ENCODE measurements around the gene TMC5. TPM values are rescaled to one million over a fixed set of nuclear protein-coding genes. Genes with fewer than 3 reads are reported as not detected.

TMC5 gene
- polyA plus RNA-seq, 1 donor from 2014 or later: not detected

DNA sequence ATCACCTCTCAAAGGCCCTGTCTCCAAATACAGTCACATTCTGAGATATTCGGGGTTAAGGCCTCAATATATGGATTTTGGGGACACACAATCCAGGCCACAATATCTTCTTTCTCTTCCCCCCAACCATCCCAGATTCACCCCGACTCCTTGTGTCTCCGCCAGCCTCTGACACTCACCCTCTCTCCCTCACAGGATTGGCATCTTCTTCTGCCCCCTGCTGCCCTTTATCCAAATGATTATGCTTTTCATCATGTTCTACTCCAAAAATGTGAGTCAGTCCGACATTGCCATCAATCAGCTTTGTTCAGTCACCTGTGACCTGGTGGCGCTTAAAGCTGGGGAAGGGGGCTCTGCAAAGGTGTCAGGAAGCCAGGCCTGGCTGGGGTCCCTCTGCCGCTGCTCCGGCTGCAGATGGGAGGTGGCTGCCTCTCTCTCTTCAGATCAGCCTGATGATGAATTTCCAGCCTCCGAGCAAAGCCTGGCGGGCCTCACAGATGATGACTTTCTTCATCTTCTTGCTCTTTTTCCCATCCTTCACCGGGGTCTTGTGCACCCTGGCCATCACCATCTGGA is 69.2 kb downstream of the TMC5 start:
- TF ChIP-seq EP300 (conservative IDR thresholded peaks at IDR 0.05; ENCODE audit: poor library complexity, severe bottlenecking): no peak
- TF ChIP-seq TAF1 (IDR thresholded peaks at IDR 0.05; ENCODE audit: low read depth): no peak
- TF ChIP-seq EZH2 (IDR thresholded peaks at IDR 0.05; ENCODE audit: borderline replicate concordance, insufficient read depth, low read length, poor library complexity, severe bottlenecking): no peak
- TF ChIP-seq MXI1 (conservative IDR thresholded peaks at IDR 0.05; ENCODE audit: poor library complexity, severe bottlenecking): no peak
- no peak for TF ChIP-seq RAD21 (conservative IDR thresholded peaks at IDR 0.05)
- TF ChIP-seq SMC3 (conservative IDR thresholded peaks at IDR 0.05; ENCODE audit: poor library complexity): no peak
- no peak for TF ChIP-seq POLR2AphosphoS5 (IDR thresholded peaks at IDR 0.05)
- no peak for TF ChIP-seq CTCF (IDR thresholded peaks at IDR 0.05; ENCODE audit: poor library complexity, severe bottlenecking)
- TF ChIP-seq REST (IDR thresholded peaks at IDR 0.05; ENCODE audit: borderline replicate concordance): no peak
- Histone ChIP-seq H3K27me3 (ENCODE audit: insufficient read depth, low read depth, low read length) (no peaks in the 10 kb centered on the region), H3K9me3 (ENCODE audit: low read length) (no peaks in the 10 kb centered on the region), H2AFZ (ENCODE audit: low read depth, low read length) (no peak overlapping the region), H3K4me2 (ENCODE audit: low read length) (no peak overlapping the region), H3F3A (ENCODE audit: insufficient read depth, low read length, poor library complexity, severe bottlenecking) (no peaks in the 10 kb centered on the region), H4K20me1 (ENCODE audit: insufficient read depth) (no peaks in the 10 kb centered on the region), H3K4me3 (ENCODE audit: low read length) (no peak overlapping the region), H3K9me2 (ENCODE audit: insufficient read depth, low read length) (no peaks in the 10 kb centered on the region), H3K9ac (ENCODE audit: low read length) (no peak overlapping the region), H3K27ac (ENCODE audit: low read length) (no peak overlapping the region), H3K79me2 (replicated peaks; ENCODE audit: insufficient read depth, low read length) (no peaks in the 10 kb centered on the region), H3K36me3 (ENCODE audit: insufficient read depth, low read length) (no peaks in the 10 kb centered on the region)

DNA sequence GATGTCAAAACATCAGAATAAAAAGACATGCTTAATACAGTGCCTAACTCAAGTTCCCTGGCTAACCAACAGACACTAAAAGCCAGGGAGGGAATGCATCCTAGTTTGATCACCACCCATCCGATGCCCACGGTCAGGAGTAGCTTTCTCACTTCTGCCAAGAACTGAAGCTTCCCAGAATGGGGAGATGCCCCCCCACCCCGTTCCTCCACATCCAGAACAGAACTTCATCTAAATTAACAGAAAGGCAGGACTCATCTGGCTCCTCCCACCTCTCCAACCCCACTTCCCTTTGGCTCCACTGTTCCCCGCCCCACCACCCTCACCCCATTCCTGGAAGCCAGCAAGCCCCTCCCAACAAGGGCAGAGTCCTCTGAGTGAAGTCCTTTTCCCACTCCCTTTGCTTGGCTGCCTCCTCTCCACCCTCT is 70.5 kb downstream of the TMC5 start:
- Histone ChIP-seq H3K4me2 (ENCODE audit: low read length) (no peak overlapping the region), H3K27ac (ENCODE audit: low read length) (no peak overlapping the region), H2AFZ (ENCODE audit: low read depth, low read length) (no peak overlapping the region), H3F3A (ENCODE audit: insufficient read depth, low read length, poor library complexity, severe bottlenecking) (no peaks in the 10 kb centered on the region), H3K36me3 (ENCODE audit: insufficient read depth, low read length) (no peaks in the 10 kb centered on the region), H3K27me3 (ENCODE audit: insufficient read depth, low read depth, low read length) (no peaks in the 10 kb centered on the region), H3K9ac (ENCODE audit: low read length) (no peak overlapping the region), H3K9me2 (ENCODE audit: insufficient read depth, low read length) (no peaks in the 10 kb centered on the region), H4K20me1 (ENCODE audit: insufficient read depth) (no peaks in the 10 kb centered on the region), H3K4me3 (ENCODE audit: low read length) (no peak overlapping the region), H3K79me2 (replicated peaks; ENCODE audit: insufficient read depth, low read length) (no peaks in the 10 kb centered on the region), H3K9me3 (ENCODE audit: low read length) (no peaks in the 10 kb centered on the region)
- TF ChIP-seq REST (IDR thresholded peaks at IDR 0.05; ENCODE audit: borderline replicate concordance) (no peak), TAF1 (IDR thresholded peaks at IDR 0.05; ENCODE audit: low read depth) (no peak), MXI1 (conservative IDR thresholded peaks at IDR 0.05; ENCODE audit: poor library complexity, severe bottlenecking) (no peak)
